Right ventricle myocardium inferior (tissue), 1 donor: ENCODE data around the gene ALKBH7. TPM values are rescaled to one million over a fixed set of nuclear protein-coding genes. Genes with fewer than 3 reads are reported as not detected.
"Not testable (repeated sequence)": the region's sequence is repeated elsewhere in the genome, so short reads cannot be mapped to it uniquely, and the experiment has no call there.

ENCODE experiments used
- ATAC-seq: fragments of 200-7000 bp; cut with Tn5 transposase; one replicate; pipeline ENCODE4 v1.9.1; 2020; ENCODE audit warnings: mild to moderate bottlenecking, moderate library complexity
- DNase-seq: peaks from one replicate; pipeline ENCODE4 v3.0.0; 2021; ENCODE audit errors: missing footprints
- intact Hi-C: fragments of 100-400 bp; cut with DNase I; formaldehyde crosslinking; loops from one replicate; pipeline ENCODE4 v1.11.0; 2022
- long read RNA-seq: library from polyadenylated mRNA; unstranded; transcript quantifications from one replicate; pipeline ENCODE4 v2.0.0, GENCODE V29; 2021
- total RNA-seq: library from RNA; stranded (reverse); fragmentation: NEBNext Ultra II Directional; extraction: Animal tissue kit (Norgen Biotek cat#: 25700); gene quantifications from one replicate; pipeline ENCODE4 v1.2.1, GENCODE V29; 2021
- donor health status: DM: no; HTN: yes; CAD: no; lungs with severe emphysema.

ALKBH7 gene
- 134 TPM for total RNA-seq
- long read RNA-seq, transcript ALKBH7-201 (4 exons, 1,332 nt): major isoform, 77 of 100 reads
- long read RNA-seq, partial matches to known transcripts: 22 of 100 reads
- long read RNA-seq, other reads (novel, unspliced or antisense): 1 of 100 reads

- ATAC-seq: peak; percentile 92
- peak; percentile 98 for DNase-seq
- intact Hi-C loops: loop anchor here (1.0 to 2.0 kb wide), 3 partner anchors 20 to 468 kb away; partner anchors contain the start of genes GTF2F1 and VMAC
Observed at GRCh38 chr19:6372594-6373095, at the start of gene ALKBH7. Gene ALKBH7, plus strand, starts transcription at chr19:6372794. Its CDS starts 27 bp downstream, at chr19:6372821.

GRCh38 chr19:6324757-6325156 lies 47.8 kb upstream of the ALKBH7 start:
- ATAC-seq: no peak
- DNase-seq: no peak
- intact Hi-C loops: no loop called here

- DNase-seq: no peak
- intact Hi-C loops: no loop called here
- ATAC-seq: no peak
Observed at GRCh38 chr19:6325614-6326013, 47.0 kb upstream of the ALKBH7 start.

GRCh38 chr19:6326815-6327214 lies 45.8 kb upstream of the ALKBH7 start:
- ATAC-seq (no peak), DNase-seq (no peak)
- intact Hi-C loops: no loop called here

GRCh38 chr19:6333439-6333838 lies 39.2 kb upstream of the ALKBH7 start, which contains the start of gene ACER1:
Gene ACER1, minus strand, starts transcription at chr19:6333612. Its CDS starts 61 bp downstream, at chr19:6333551.
- DNase-seq (no peak), ATAC-seq (no peak)
- intact Hi-C loops: no loop called here

GRCh38 chr19:6334490-6335285 lies 37.9 kb upstream of the ALKBH7 start:
- no peak for ATAC-seq
- DNase-seq: no peak
- intact Hi-C loops: no loop called here

GRCh38 chr19:6340493-6341201 lies 31.9 kb upstream of the ALKBH7 start:
- ATAC-seq (no peak), DNase-seq (no peak)
- intact Hi-C loops: no loop called here

GRCh38 chr19:6343462-6343861 lies 29.1 kb upstream of the ALKBH7 start:
- no peak for DNase-seq
- ATAC-seq: no peak
- intact Hi-C loops: no loop called here

GRCh38 chr19:6349271-6349670 lies 23.3 kb upstream of the ALKBH7 start:
- intact Hi-C loops, DNase-seq, ATAC-seq: not testable (repeated sequence)

- intact Hi-C loops: no loop called here
Observed at GRCh38 chr19:6350688-6351087, 21.9 kb upstream of the ALKBH7 start.

GRCh38 chr19:6352381-6353165 lies 20.0 kb upstream of the ALKBH7 start:
- ATAC-seq: no peak
- intact Hi-C loops: no loop called here
- DNase-seq: no peak

More at GRCh38 chr19:6350688-6351087, 21.9 kb upstream of the ALKBH7 start:
- ATAC-seq (no peak), DNase-seq (no peak)

- no peak for ATAC-seq
- no peak for DNase-seq
- intact Hi-C loops: no loop called here
Observed at GRCh38 chr19:6354098-6354674, 18.4 kb upstream of the ALKBH7 start.

- DNase-seq, intact Hi-C loops, ATAC-seq: not testable (repeated sequence)
Observed at GRCh38 chr19:6355321-6356040, 17.1 kb upstream of the ALKBH7 start.

GRCh38 chr19:6357174-6357573 lies 15.4 kb upstream of the ALKBH7 start:
- no peak for ATAC-seq
- intact Hi-C loops: no loop called here
- DNase-seq: no peak

GRCh38 chr19:6358003-6358402 lies 14.6 kb upstream of the ALKBH7 start:
- ATAC-seq (no peak), DNase-seq (no peak)
- intact Hi-C loops: no loop called here

GRCh38 chr19:6359568-6360341 lies 12.8 kb upstream of the ALKBH7 start:
- ATAC-seq (no peak), DNase-seq (no peak)
- intact Hi-C loops: no loop called here

GRCh38 chr19:6360445-6360844 lies 12.1 kb upstream of the ALKBH7 start:
- DNase-seq, intact Hi-C loops, ATAC-seq: not testable (repeated sequence)
